ENCODE data around the gene ADAM12.

Gene ADAM12

DNA sequence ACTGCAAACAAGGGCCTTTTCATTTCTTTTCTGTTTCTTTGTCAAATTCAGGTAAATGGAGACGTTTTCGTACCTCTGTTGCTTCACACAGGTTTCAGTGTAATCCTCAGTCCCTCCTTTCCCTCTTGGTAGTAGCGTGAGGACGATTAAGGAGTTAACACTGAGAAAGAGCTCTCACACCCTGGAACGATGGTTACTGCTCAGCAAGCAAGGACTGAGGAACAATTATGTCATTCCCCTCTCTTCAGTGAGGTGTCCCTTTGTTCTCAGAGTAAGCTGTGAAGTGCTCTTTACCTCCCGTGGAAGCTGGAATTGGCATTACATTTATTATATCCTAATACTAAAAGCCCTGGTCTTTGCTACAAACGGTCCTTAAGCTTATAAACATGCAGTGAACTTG, 396.0 kb downstream of the ADAM12 start:
- peaks cover 4% of the 10 kb centered on the region; the same call in 1 of the 2 replicates for H3K9me3 ChIP-seq (ENCODE audit: insufficient read depth, low read depth, low read length)
- no peak overlapping the region for H3K9ac ChIP-seq (ENCODE audit: low read depth, low read length, poor library complexity, severe bottlenecking)
- H3K4me3 ChIP-seq (ENCODE audit: low read length, poor library complexity, severe bottlenecking), result no peak overlapping the region
- H3K36me3 ChIP-seq (ENCODE audit: insufficient read depth, low read length), result no peaks in the 10 kb centered on the region
- no peaks in the 10 kb centered on the region for H3K79me2 ChIP-seq (ENCODE audit: insufficient read depth, low read length)
- H3K27me3 ChIP-seq (ENCODE audit: insufficient read depth, low read length, poor library complexity, severe bottlenecking), result no peaks in the 10 kb centered on the region
- H3F3A ChIP-seq (ENCODE audit: low read depth), result no peaks in the 10 kb centered on the region
- no peaks in the 10 kb centered on the region for H3K9me2 ChIP-seq (replicated peaks; ENCODE audit: low read depth, low read length)
- H4K20me1 ChIP-seq (ENCODE audit: insufficient read depth, low read length, poor library complexity, severe bottlenecking), result no peaks in the 10 kb centered on the region
- no peaks in the 10 kb centered on the region for H3K4me1 ChIP-seq (ENCODE audit: insufficient read depth, low read length, poor library complexity, severe bottlenecking)
- no peak overlapping the region for H2AFZ ChIP-seq (ENCODE audit: low read length)
- no peak overlapping the region for H3K4me2 ChIP-seq (ENCODE audit: low read depth, low read length, poor library complexity, severe bottlenecking)
- TF ChIP-seq, protein P1, sequence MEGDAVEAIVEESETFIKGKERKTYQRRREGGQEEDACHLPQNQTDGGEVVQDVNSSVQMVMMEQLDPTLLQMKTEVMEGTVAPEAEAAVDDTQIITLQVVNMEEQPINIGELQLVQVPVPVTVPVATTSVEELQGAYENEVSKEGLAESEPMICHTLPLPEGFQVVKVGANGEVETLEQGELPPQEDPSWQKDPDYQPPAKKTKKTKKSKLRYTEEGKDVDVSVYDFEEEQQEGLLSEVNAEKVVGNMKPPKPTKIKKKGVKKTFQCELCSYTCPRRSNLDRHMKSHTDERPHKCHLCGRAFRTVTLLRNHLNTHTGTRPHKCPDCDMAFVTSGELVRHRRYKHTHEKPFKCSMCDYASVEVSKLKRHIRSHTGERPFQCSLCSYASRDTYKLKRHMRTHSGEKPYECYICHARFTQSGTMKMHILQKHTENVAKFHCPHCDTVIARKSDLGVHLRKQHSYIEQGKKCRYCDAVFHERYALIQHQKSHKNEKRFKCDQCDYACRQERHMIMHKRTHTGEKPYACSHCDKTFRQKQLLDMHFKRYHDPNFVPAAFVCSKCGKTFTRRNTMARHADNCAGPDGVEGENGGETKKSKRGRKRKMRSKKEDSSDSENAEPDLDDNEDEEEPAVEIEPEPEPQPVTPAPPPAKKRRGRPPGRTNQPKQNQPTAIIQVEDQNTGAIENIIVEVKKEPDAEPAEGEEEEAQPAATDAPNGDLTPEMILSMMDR (conservative IDR thresholded peaks at IDR 0.05; ENCODE audit: low read length), result no peak
- no peak for TF ChIP-seq EZH2phosphoT487 (IDR thresholded peaks at IDR 0.05; ENCODE audit: borderline replicate concordance)

DNA sequence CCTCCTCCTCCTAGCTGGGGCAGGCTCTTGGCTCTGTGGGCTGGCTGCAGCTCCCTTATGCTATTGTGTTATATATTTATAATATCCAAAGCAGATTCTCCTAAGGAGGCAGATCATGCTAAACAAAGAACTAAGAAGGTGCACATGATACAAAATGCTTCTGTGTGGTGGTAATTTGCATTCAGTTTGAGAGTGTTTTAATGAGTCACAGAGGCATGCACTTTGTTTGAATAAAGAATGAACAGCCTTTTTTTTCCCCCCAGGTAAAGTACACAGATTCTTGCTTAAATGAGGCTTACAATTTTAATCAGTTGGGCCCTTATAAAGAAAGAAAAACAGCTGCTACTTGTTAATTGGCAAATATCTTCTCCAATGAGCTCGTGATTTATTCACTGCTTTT, 396.9 kb downstream of the ADAM12 start:
- Histone ChIP-seq H4K20me1 (ENCODE audit: insufficient read depth, low read length, poor library complexity, severe bottlenecking) (no peaks in the 10 kb centered on the region), H3K4me2 (ENCODE audit: low read depth, low read length, poor library complexity, severe bottlenecking) (no peak overlapping the region), H3K27me3 (ENCODE audit: insufficient read depth, low read length, poor library complexity, severe bottlenecking) (no peaks in the 10 kb centered on the region)

DNA sequence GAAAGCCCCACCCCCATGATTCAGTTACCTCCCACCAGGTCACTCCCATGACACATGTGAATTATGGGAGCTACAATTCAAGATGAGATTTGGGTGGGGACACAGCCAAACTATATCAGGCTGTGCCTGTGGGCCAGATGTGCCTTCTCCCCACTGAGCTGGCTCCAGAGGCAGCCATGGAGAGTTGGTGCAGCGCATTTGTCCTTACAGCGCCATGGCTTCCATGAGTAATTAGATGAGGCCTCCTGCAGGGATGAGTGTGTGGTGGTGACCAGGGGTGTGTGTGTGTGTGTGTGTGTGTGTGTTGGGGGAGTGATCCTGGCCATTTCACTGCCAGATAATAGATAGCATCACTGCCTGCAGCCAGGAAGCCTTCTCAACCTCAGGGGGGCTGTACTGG, 397.3 kb downstream of the ADAM12 start:
- H3K79me2 ChIP-seq (ENCODE audit: insufficient read depth, low read length), result no peaks in the 10 kb centered on the region
- no peaks in the 10 kb centered on the region for H3K4me1 ChIP-seq (ENCODE audit: insufficient read depth, low read length, poor library complexity, severe bottlenecking)
- no peaks in the 10 kb centered on the region for H3K9me2 ChIP-seq (replicated peaks; ENCODE audit: low read depth, low read length)
- no peaks in the 10 kb centered on the region for H3K36me3 ChIP-seq (ENCODE audit: insufficient read depth, low read length)
- H3K9ac ChIP-seq (ENCODE audit: low read depth, low read length, poor library complexity, severe bottlenecking), result no peak overlapping the region
- H3K4me3 ChIP-seq (ENCODE audit: low read length, poor library complexity, severe bottlenecking), result no peak overlapping the region
- TF ChIP-seq, protein P1 (conservative IDR thresholded peaks at IDR 0.05; ENCODE audit: low read length), result no peak
- no peak for TF ChIP-seq EZH2phosphoT487 (IDR thresholded peaks at IDR 0.05; ENCODE audit: borderline replicate concordance)
- peaks cover 4% of the 10 kb centered on the region; the same call in 1 of the 2 replicates for H3K9me3 ChIP-seq (ENCODE audit: insufficient read depth, low read depth, low read length)
- no peaks in the 10 kb centered on the region for H3F3A ChIP-seq (ENCODE audit: low read depth)
- no peaks in the 10 kb centered on the region for H4K20me1 ChIP-seq (ENCODE audit: insufficient read depth, low read length, poor library complexity, severe bottlenecking)
- no peak overlapping the region for H3K4me2 ChIP-seq (ENCODE audit: low read depth, low read length, poor library complexity, severe bottlenecking)
- H2AFZ ChIP-seq (ENCODE audit: low read length), result no peak overlapping the region
- H3K27me3 ChIP-seq (ENCODE audit: insufficient read depth, low read length, poor library complexity, severe bottlenecking), result no peaks in the 10 kb centered on the region

More for the DNA sequence above, 396.9 kb downstream of the ADAM12 start:
- H3K9me2 ChIP-seq (replicated peaks; ENCODE audit: low read depth, low read length), result no peaks in the 10 kb centered on the region
- no peaks in the 10 kb centered on the region for H3F3A ChIP-seq (ENCODE audit: low read depth)
- peaks cover 4% of the 10 kb centered on the region; the same call in 1 of the 2 replicates for H3K9me3 ChIP-seq (ENCODE audit: insufficient read depth, low read depth, low read length)
- no peaks in the 10 kb centered on the region for H3K79me2 ChIP-seq (ENCODE audit: insufficient read depth, low read length)
- no peak for TF ChIP-seq EZH2phosphoT487 (IDR thresholded peaks at IDR 0.05; ENCODE audit: borderline replicate concordance)
- TF ChIP-seq, protein P1 (conservative IDR thresholded peaks at IDR 0.05; ENCODE audit: low read length), result no peak
- no peaks in the 10 kb centered on the region for H3K4me1 ChIP-seq (ENCODE audit: insufficient read depth, low read length, poor library complexity, severe bottlenecking)
- no peak overlapping the region for H3K9ac ChIP-seq (ENCODE audit: low read depth, low read length, poor library complexity, severe bottlenecking)
- no peak overlapping the region for H3K4me3 ChIP-seq (ENCODE audit: low read length, poor library complexity, severe bottlenecking)
- no peak overlapping the region for H2AFZ ChIP-seq (ENCODE audit: low read length)
- H3K36me3 ChIP-seq (ENCODE audit: insufficient read depth, low read length), result no peaks in the 10 kb centered on the region

Measured in Loucy (cell line).